ENCODE measurements around the gene ARHGDIB.

Gene ARHGDIB

GRCh38 chr12:14982991-14983390 is 21.6 kb upstream of the ARHGDIB start:
- DNase-seq (ENCODE audit: low spot score) = no peak

GRCh38 chr12:14982562-14982961 is 21.2 kb upstream of the ARHGDIB start:
- DNase-seq (ENCODE audit: low spot score) = no peak

GRCh38 chr12:14981049-14981448 is 19.6 kb upstream of the ARHGDIB start:
- DNase-seq (ENCODE audit: low spot score) = no peak

- DNase-seq (ENCODE audit: low spot score) = no peak
Observed at GRCh38 chr12:14979468-14979867, 18.1 kb upstream of the ARHGDIB start.

- no peak for DNase-seq (ENCODE audit: low spot score)
Observed at GRCh38 chr12:14976658-14977057, 15.3 kb upstream of the ARHGDIB start.

- no peak for DNase-seq (ENCODE audit: low spot score)
Observed at GRCh38 chr12:14975457-14975856, 14.1 kb upstream of the ARHGDIB start.

GRCh38 chr12:14974633-14975032 is 13.2 kb upstream of the ARHGDIB start:
- DNase-seq (ENCODE audit: low spot score) = no peak

- no peak for DNase-seq (ENCODE audit: low spot score)
Observed at GRCh38 chr12:14972816-14973215, 11.4 kb upstream of the ARHGDIB start, which contains the start of gene PDE6H. Gene PDE6H (plus strand): TSS chr12:14973042. CDS start chr12:14978013, 4,971 bp downstream.

GRCh38 chr12:14970473-14970872 is 9.1 kb upstream of the ARHGDIB start:
- DNase-seq (ENCODE audit: low spot score) = no peak

- DNase-seq (ENCODE audit: low spot score) = no peak
Observed at GRCh38 chr12:14968478-14968877, 7.1 kb upstream of the ARHGDIB start.

- DNase-seq (ENCODE audit: low spot score) = no peak
Observed at GRCh38 chr12:14965221-14965620, 3.8 kb upstream of the ARHGDIB start.

- no peak for DNase-seq (ENCODE audit: low spot score)
Observed at GRCh38 chr12:14964406-14964805, 3.0 kb upstream of the ARHGDIB start.

- no peak for DNase-seq (ENCODE audit: low spot score)
Observed at GRCh38 chr12:14963520-14963919, 2.1 kb upstream of the ARHGDIB start.

- no peak for DNase-seq (ENCODE audit: low spot score)
Observed at GRCh38 chr12:14962797-14963196, 1.4 kb upstream of the ARHGDIB start.

GRCh38 chr12:14962153-14962539 is 745 bp upstream of the ARHGDIB start:
- no peak for DNase-seq (ENCODE audit: low spot score)

- no peak for DNase-seq (ENCODE audit: low spot score)
Observed at GRCh38 chr12:14960548-14961465, 594 bp downstream of the ARHGDIB start.

- no peak for DNase-seq (ENCODE audit: low spot score)
Observed at GRCh38 chr12:14959916-14960496, 1.4 kb downstream of the ARHGDIB start.

- no peak for DNase-seq (ENCODE audit: low spot score)
Observed at GRCh38 chr12:14959463-14959862, 1.9 kb downstream of the ARHGDIB start.

- DNase-seq (ENCODE audit: low spot score) = no peak
Observed at GRCh38 chr12:14959126-14959440, 2.3 kb downstream of the ARHGDIB start.

- no peak for DNase-seq (ENCODE audit: low spot score)
Observed at GRCh38 chr12:14958361-14959125, 2.9 kb downstream of the ARHGDIB start.

- DNase-seq (ENCODE audit: low spot score) = no peak
Observed at GRCh38 chr12:14957551-14958168, 3.7 kb downstream of the ARHGDIB start.

- no peak for DNase-seq (ENCODE audit: low spot score)
Observed at GRCh38 chr12:14956905-14957304, 4.5 kb downstream of the ARHGDIB start.
